HEK293 (cell line): Measurements from ENCODE around the gene FBXL7.

Experiments
- CTCF ChIA-PET: fragments of 350-600 bp; formaldehyde crosslinking; extraction: SDS; loops from one replicate; lab custom pipeline; 2021; ENCODE audit warnings: antibody characterized with exemption; lab: Yijun Ruan, JAX
- POLR2A ChIA-PET: fragments of 300-600 bp; formaldehyde crosslinking; extraction: SDS; loops from one replicate; lab custom pipeline; 2020; ENCODE audit warnings: antibody characterized with exemption, inconsistent platforms; lab: Yijun Ruan, JAX
- H3K27ac ChIP-seq: fragments of 200-500 bp; sonication (Bioruptor generic); 2 replicates; pipeline ENCODE4 v1.5.1; 2014; ENCODE audit warnings: low read depth, low read length, control low read depth, inconsistent platforms; ENCODE audit errors: extremely low read depth
- H3K36me3 ChIP-seq, 2 experiments: fragments of 200-500 bp in 1 of 2; sonication (Bioruptor generic) in 1 of 2; 1 replicate in 1 of 2; 2 replicates in 1 of 2; pipeline ENCODE4 v1.5.1; 2014 to 2017; ENCODE audit warnings: inconsistent platforms in 2 of 2, low read length in 2 of 2; ENCODE audit not compliant: control insufficient read depth in 2 of 2, insufficient read depth in 1 of 2
- H3K4me1 ChIP-seq: fragments of 200-500 bp; sonication (Bioruptor generic); 2 replicates; pipeline ENCODE4 v1.5.1; 2014; ENCODE audit warnings: mild to moderate bottlenecking, low read length, inconsistent platforms; ENCODE audit not compliant: control insufficient read depth, insufficient read depth
- H3K4me3 ChIP-seq: 2 replicates; pipeline ENCODE4 v1.5.1; 2011; ENCODE audit warnings: low read depth, mild to moderate bottlenecking, control low read depth, low read length, moderate library complexity
- H3K9me3 ChIP-seq: fragments of 200-500 bp; sonication (Bioruptor generic); 2 replicates; pipeline ENCODE4 v1.5.1; 2014; ENCODE audit warnings: low read depth, low read length, inconsistent platforms; ENCODE audit not compliant: control insufficient read depth, insufficient read depth
- HOXD13 ChIP-seq: sonication (generic); formaldehyde crosslinking; IDR thresholded peaks from 2 replicates; pipeline ENCODE4 v1.8.0; 2022; ENCODE audit warnings: missing genetic modification reagents, borderline replicate concordance
- OSR2 ChIP-seq: fragments of 450-650 bp; formaldehyde crosslinking; IDR thresholded peaks from 2 replicates; pipeline ENCODE4 v1.5.1; 2016; ENCODE audit warnings: missing biosample characterization, missing genetic modification characterization
- SP2 ChIP-seq: fragments of 450-650 bp; formaldehyde crosslinking; IDR thresholded peaks from 2 replicates; pipeline ENCODE4 v1.5.1; 2016; ENCODE audit warnings: missing biosample characterization, missing genetic modification characterization
- TRIM28 ChIP-seq: IDR thresholded peaks from 2 replicates; pipeline ENCODE4 v1.6.1; 2011; ENCODE audit warnings: low read length, control low read depth, borderline replicate concordance
- ZFHX2 ChIP-seq: fragments of 450-650 bp; formaldehyde crosslinking; conservative IDR thresholded peaks from 2 replicates; pipeline ENCODE4 v1.5.1; 2016; ENCODE audit warnings: missing biosample characterization, missing genetic modification characterization
- ZNF146 ChIP-seq: fragments of 450-650 bp; formaldehyde crosslinking; IDR thresholded peaks from 2 replicates; pipeline ENCODE4 v1.5.1; 2016; ENCODE audit warnings: missing biosample characterization, missing genetic modification characterization
- ZNF169 ChIP-seq: fragments of 450-650 bp; formaldehyde crosslinking; IDR thresholded peaks from 2 replicates; pipeline ENCODE4 v1.5.1; 2016; ENCODE audit warnings: missing biosample characterization, missing genetic modification characterization
- ZNF202 ChIP-seq: fragments of 450-650 bp; formaldehyde crosslinking; IDR thresholded peaks from 2 replicates; pipeline ENCODE4 v1.5.1; 2016; ENCODE audit warnings: missing biosample characterization, missing genetic modification characterization, borderline replicate concordance
- ZNF354C ChIP-seq: fragments of 450-650 bp; formaldehyde crosslinking; IDR thresholded peaks from 2 replicates; pipeline ENCODE4 v1.5.1; 2016; ENCODE audit warnings: missing biosample characterization, missing genetic modification characterization, low read depth, borderline replicate concordance
- ZNF366 ChIP-seq: fragments of 450-650 bp; formaldehyde crosslinking; conservative IDR thresholded peaks from 2 replicates; pipeline ENCODE4 v1.5.1; 2016; ENCODE audit warnings: missing biosample characterization, missing genetic modification characterization
- ZNF529 ChIP-seq: fragments of 450-650 bp; formaldehyde crosslinking; IDR thresholded peaks from 2 replicates; pipeline ENCODE4 v1.5.1; 2017; ENCODE audit warnings: missing genetic modification characterization, missing biosample characterization; ENCODE audit not compliant: insufficient replicate concordance
- ZNF610 ChIP-seq: fragments of 450-650 bp; formaldehyde crosslinking; IDR thresholded peaks from 2 replicates; pipeline ENCODE4 v1.5.1; 2016; ENCODE audit warnings: missing biosample characterization, missing genetic modification characterization, borderline replicate concordance
- ZNF776 ChIP-seq: fragments of 450-650 bp; formaldehyde crosslinking; IDR thresholded peaks from 2 replicates; pipeline ENCODE4 v1.5.0; 2017; ENCODE audit warnings: missing biosample characterization, missing genetic modification characterization, borderline replicate concordance
- TF ChIP-seq, protein P1 (sequence below): fragments of 450-650 bp; formaldehyde crosslinking; IDR thresholded peaks from 2 replicates; pipeline ENCODE4 v1.5.1; 2017; ENCODE audit warnings: missing biosample characterization, mild to moderate bottlenecking, missing genetic modification characterization, moderate library complexity
- TF ChIP-seq, protein P2 (sequence below): fragments of 450-650 bp; formaldehyde crosslinking; IDR thresholded peaks from 2 replicates; pipeline ENCODE4 v1.5.1; 2017; ENCODE audit warnings: missing biosample characterization, missing genetic modification characterization
- TF ChIP-seq, protein P3 (sequence below): fragments of 450-650 bp; formaldehyde crosslinking; IDR thresholded peaks from 2 replicates; pipeline ENCODE4 v1.5.1; 2016; ENCODE audit warnings: missing biosample characterization, missing genetic modification characterization
- TF ChIP-seq, protein P4 (sequence below): fragments of 450-650 bp; formaldehyde crosslinking; IDR thresholded peaks from 2 replicates; pipeline ENCODE4 v1.5.0; 2017; ENCODE audit warnings: missing biosample characterization, missing genetic modification characterization, borderline replicate concordance
- TF ChIP-seq, protein P5 (sequence below): fragments of 450-650 bp; formaldehyde crosslinking; IDR thresholded peaks from 2 replicates; pipeline ENCODE4 v1.5.1; 2017; ENCODE audit warnings: missing biosample characterization, missing genetic modification characterization

Gene FBXL7

DNA sequence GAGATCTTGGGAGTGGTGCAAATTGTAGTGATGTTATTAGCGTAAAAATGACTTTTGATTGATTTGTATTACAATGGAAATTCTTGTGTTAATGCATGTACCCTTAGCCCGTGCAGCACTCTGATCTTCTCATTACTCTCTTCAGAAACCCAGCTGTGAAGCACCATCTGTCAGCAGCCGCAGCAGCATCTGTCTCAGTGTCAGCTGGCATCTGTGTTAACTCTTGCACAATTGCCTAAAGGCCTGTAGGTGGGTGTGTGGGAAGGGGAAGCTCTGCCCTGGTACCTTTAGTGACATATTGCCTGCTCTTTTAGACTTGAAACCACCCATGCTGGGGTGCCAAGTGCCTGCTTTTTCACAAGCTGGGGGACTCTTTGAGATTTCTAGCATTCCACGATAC is 101.3 kb downstream of the FBXL7 start:
- Histone ChIP-seq H3K4me1 (no peaks in the 10 kb centered on the region), H3K4me3 (no peak overlapping the region), H3K9me3 (no peaks in the 10 kb centered on the region), H3K36me3 (no peaks in the 10 kb centered on the region), H3K27ac (no peak overlapping the region)
- POLR2A ChIA-PET, result no interaction called here
- no peak for TF ChIP-seq ZNF169 (tag by site-specific recombination)
- CTCF ChIA-PET, result no interaction called here

DNA sequence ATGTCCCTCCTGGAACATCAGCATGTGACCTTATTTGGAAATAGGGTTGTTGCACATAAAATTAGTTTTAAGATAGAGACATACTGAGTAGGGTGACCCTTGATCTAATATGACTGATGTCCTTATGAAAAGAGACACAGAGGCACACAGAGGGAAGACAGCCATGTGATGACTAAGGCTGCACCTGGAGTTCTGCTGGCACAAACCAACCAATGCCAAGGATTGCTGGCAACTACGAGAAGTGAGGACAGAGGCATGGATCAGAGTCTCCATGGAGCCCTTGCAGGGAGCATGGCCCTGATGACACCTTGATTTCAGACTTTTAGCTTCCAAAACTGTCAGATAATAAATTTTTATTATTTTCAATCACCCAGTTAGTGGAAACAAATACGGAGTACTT is 101.9 kb downstream of the FBXL7 start:
- H3K4me3 ChIP-seq, result no peak overlapping the region
- no peaks in the 10 kb centered on the region for H3K36me3 ChIP-seq
- CTCF ChIA-PET, result no interaction called here
- no peaks in the 10 kb centered on the region for H3K9me3 ChIP-seq
- POLR2A ChIA-PET, result no interaction called here
- no peaks in the 10 kb centered on the region for H3K4me1 ChIP-seq
- TF ChIP-seq, protein P1, sequence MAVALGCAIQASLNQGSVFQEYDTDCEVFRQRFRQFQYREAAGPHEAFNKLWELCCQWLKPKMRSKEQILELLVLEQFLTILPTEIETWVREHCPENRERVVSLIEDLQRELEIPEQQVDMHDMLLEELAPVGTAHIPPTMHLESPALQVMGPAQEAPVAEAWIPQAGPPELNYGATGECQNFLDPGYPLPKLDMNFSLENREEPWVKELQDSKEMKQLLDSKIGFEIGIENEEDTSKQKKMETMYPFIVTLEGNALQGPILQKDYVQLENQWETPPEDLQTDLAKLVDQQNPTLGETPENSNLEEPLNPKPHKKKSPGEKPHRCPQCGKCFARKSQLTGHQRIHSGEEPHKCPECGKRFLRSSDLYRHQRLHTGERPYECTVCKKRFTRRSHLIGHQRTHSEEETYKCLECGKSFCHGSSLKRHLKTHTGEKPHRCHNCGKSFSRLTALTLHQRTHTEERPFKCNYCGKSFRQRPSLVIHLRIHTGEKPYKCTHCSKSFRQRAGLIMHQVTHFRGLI, result no peak
- TF ChIP-seq OSR2 (tag by site-specific recombination), result no peak
- TF ChIP-seq, protein P2, sequence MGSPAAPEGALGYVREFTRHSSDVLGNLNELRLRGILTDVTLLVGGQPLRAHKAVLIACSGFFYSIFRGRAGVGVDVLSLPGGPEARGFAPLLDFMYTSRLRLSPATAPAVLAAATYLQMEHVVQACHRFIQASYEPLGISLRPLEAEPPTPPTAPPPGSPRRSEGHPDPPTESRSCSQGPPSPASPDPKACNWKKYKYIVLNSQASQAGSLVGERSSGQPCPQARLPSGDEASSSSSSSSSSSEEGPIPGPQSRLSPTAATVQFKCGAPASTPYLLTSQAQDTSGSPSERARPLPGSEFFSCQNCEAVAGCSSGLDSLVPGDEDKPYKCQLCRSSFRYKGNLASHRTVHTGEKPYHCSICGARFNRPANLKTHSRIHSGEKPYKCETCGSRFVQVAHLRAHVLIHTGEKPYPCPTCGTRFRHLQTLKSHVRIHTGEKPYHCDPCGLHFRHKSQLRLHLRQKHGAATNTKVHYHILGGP (tag by site-specific recombination), result no peak
- H3K27ac ChIP-seq, result no peak overlapping the region

DNA sequence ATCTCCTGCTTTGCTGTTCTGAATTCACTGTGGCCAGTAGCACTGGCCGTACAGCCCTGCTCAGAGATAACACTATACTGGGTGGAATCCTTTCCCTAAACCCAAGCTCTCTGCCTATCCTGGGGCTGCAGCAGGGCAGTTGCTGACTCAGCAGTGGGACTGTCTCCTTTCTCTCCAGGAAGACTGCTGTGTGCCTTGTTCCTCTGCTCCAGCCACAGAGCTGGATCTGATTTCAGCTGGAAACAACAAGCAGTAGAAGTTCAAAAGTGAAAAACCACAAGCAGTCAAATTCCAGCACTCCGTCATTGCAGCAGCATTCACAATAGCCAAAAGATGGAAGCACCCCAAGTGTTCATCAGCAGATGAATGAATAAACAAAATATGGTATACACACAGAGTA is 105.0 kb downstream of the FBXL7 start:
- H3K9me3 ChIP-seq, result no peaks in the 10 kb centered on the region
- TF ChIP-seq ZNF529 (no peak), ZFHX2 (tag by site-specific recombination) (no peak), ZNF776 (no peak), SP2 (tag by site-specific recombination) (no peak), ZNF146 (tag by site-specific recombination) (no peak)
- TF ChIP-seq, protein P3, sequence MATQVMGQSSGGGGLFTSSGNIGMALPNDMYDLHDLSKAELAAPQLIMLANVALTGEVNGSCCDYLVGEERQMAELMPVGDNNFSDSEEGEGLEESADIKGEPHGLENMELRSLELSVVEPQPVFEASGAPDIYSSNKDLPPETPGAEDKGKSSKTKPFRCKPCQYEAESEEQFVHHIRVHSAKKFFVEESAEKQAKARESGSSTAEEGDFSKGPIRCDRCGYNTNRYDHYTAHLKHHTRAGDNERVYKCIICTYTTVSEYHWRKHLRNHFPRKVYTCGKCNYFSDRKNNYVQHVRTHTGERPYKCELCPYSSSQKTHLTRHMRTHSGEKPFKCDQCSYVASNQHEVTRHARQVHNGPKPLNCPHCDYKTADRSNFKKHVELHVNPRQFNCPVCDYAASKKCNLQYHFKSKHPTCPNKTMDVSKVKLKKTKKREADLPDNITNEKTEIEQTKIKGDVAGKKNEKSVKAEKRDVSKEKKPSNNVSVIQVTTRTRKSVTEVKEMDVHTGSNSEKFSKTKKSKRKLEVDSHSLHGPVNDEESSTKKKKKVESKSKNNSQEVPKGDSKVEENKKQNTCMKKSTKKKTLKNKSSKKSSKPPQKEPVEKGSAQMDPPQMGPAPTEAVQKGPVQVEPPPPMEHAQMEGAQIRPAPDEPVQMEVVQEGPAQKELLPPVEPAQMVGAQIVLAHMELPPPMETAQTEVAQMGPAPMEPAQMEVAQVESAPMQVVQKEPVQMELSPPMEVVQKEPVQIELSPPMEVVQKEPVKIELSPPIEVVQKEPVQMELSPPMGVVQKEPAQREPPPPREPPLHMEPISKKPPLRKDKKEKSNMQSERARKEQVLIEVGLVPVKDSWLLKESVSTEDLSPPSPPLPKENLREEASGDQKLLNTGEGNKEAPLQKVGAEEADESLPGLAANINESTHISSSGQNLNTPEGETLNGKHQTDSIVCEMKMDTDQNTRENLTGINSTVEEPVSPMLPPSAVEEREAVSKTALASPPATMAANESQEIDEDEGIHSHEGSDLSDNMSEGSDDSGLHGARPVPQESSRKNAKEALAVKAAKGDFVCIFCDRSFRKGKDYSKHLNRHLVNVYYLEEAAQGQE (tag by site-specific recombination), result no peak
- TF ChIP-seq, all 188 proteins: peak for 0
- Histone ChIP-seq H3K4me3 (no peak overlapping the region), H3K4me1 (no peaks in the 10 kb centered on the region), H3K27ac (no peak overlapping the region), H3K36me3 (no peaks in the 10 kb centered on the region)
- ChIA-PET CTCF (no interaction called here), POLR2A (no interaction called here)

DNA sequence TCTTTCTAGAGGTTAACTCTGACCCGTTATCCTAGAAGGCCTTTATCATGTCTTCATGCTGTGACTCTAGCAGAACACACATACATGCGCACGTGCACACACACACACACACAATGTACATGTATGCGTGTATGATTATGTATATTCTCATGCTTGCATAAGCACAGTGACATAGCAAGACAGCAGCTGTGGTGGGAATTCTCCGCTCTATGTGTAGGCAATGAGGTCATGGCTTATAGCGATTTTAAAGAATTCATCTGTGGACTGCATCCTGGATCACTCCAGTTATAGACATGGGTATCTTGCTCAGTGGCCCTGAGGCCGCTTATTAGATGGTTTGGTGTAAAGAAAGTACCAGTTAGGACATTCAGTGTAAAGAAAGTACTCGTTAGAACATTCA is 106.2 kb downstream of the FBXL7 start:
- Histone ChIP-seq H3K36me3 (no peaks in the 10 kb centered on the region), H3K4me1 (no peaks in the 10 kb centered on the region), H3K4me3 (no peak overlapping the region), H3K9me3 (no peaks in the 10 kb centered on the region), H3K27ac (no peak overlapping the region)
- CTCF ChIA-PET, result no interaction called here
- POLR2A ChIA-PET, result no interaction called here
- TF ChIP-seq, protein P4, sequence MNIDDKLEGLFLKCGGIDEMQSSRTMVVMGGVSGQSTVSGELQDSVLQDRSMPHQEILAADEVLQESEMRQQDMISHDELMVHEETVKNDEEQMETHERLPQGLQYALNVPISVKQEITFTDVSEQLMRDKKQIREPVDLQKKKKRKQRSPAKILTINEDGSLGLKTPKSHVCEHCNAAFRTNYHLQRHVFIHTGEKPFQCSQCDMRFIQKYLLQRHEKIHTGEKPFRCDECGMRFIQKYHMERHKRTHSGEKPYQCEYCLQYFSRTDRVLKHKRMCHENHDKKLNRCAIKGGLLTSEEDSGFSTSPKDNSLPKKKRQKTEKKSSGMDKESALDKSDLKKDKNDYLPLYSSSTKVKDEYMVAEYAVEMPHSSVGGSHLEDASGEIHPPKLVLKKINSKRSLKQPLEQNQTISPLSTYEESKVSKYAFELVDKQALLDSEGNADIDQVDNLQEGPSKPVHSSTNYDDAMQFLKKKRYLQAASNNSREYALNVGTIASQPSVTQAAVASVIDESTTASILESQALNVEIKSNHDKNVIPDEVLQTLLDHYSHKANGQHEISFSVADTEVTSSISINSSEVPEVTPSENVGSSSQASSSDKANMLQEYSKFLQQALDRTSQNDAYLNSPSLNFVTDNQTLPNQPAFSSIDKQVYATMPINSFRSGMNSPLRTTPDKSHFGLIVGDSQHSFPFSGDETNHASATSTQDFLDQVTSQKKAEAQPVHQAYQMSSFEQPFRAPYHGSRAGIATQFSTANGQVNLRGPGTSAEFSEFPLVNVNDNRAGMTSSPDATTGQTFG (tag by site-specific recombination), result no peak
- TF ChIP-seq ZNF366 (tag by site-specific recombination), result no peak
- TF ChIP-seq TRIM28, result no peak
- TF ChIP-seq ZNF610 (tag by site-specific recombination), result no peak
- TF ChIP-seq, protein P5, sequence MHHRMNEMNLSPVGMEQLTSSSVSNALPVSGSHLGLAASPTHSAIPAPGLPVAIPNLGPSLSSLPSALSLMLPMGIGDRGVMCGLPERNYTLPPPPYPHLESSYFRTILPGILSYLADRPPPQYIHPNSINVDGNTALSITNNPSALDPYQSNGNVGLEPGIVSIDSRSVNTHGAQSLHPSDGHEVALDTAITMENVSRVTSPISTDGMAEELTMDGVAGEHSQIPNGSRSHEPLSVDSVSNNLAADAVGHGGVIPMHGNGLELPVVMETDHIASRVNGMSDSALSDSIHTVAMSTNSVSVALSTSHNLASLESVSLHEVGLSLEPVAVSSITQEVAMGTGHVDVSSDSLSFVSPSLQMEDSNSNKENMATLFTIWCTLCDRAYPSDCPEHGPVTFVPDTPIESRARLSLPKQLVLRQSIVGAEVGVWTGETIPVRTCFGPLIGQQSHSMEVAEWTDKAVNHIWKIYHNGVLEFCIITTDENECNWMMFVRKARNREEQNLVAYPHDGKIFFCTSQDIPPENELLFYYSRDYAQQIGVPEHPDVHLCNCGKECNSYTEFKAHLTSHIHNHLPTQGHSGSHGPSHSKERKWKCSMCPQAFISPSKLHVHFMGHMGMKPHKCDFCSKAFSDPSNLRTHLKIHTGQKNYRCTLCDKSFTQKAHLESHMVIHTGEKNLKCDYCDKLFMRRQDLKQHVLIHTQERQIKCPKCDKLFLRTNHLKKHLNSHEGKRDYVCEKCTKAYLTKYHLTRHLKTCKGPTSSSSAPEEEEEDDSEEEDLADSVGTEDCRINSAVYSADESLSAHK (tag by site-specific recombination), result no peak
- no peak for TF ChIP-seq HOXD13 (CRISPR knock-in tag)
- TF ChIP-seq ZNF202 (tag by site-specific recombination), result no peak
- TF ChIP-seq ZNF354C, result no peak
